ENCODE measurements around the gene TRPV5.

GRCh38 chr7:142887282-142888015, 46.1 kb downstream of the TRPV5 start:
- no peak for TF ChIP-seq EZH2 (IDR thresholded peaks at IDR 0.05; ENCODE audit: borderline replicate concordance, low read depth, low read length, severe bottlenecking)
- no peak for TF ChIP-seq MYC (IDR thresholded peaks at IDR 0.05; ENCODE audit: low read depth, low read length)
- no peak for TF ChIP-seq CTCF (IDR thresholded peaks at IDR 0.05; ENCODE audit: extremely low read depth in 1 of 2, insufficient read depth in 1 of 2, low read depth in 1 of 2, low read length in 2 of 2)
- no peak for TF ChIP-seq POLR2A (IDR thresholded peaks at IDR 0.05; ENCODE audit: low read depth, low read length)
- TF ChIP-seq MAX (IDR thresholded peaks at IDR 0.05; ENCODE audit: insufficient read depth, insufficient read length): no peak
- no peak for TF ChIP-seq POLR2AphosphoS5 (IDR thresholded peaks at IDR 0.05; ENCODE audit: insufficient read depth, low read depth, low read length)
- no peak for TF ChIP-seq JUN (IDR thresholded peaks at IDR 0.05; ENCODE audit: borderline replicate concordance, insufficient read depth, insufficient read length, low read depth)
- no peak for TF ChIP-seq GATA2 (IDR thresholded peaks at IDR 0.05; ENCODE audit: insufficient read depth, insufficient read length, low read depth, low read length)
- no peak for TF ChIP-seq FOS (IDR thresholded peaks at IDR 0.05; ENCODE audit: borderline replicate concordance, insufficient read depth, low read length)
